GM12878 (cell line): ENCODE measurements around the gene BAG5. TPM values are rescaled to one million over a fixed set of nuclear protein-coding genes. Genes with fewer than 3 reads are reported as not detected.

Experiments used
- CBFB ChIP-seq: IDR thresholded peaks from 2 replicates; pipeline ENCODE4 v1.6.1; 2016; ENCODE audit warnings: antibody characterized with exemption, low read depth
- HSF1 ChIP-seq: fragments of 150-350 bp; IDR thresholded peaks from 2 replicates; pipeline ENCODE4 v1.6.1; 2014; ENCODE audit warnings: mild to moderate bottlenecking, low read depth, low read length
- NKRF ChIP-seq: fragments of 450-650 bp; conservative IDR thresholded peaks from 2 replicates; pipeline ENCODE4 v1.6.1; 2017; ENCODE audit warnings: mild to moderate bottlenecking, moderate library complexity
- SREBF2 ChIP-seq: IDR thresholded peaks from 2 replicates; pipeline ENCODE4 v1.6.1; 2012; ENCODE audit warnings: mild to moderate bottlenecking, low read length
- USF1 ChIP-seq: IDR thresholded peaks from 2 replicates; pipeline ENCODE4 v1.6.1; 2011; ENCODE audit warnings: borderline replicate concordance, low read depth, mild to moderate bottlenecking, moderate library complexity, mixed read lengths, low read length; ENCODE audit not compliant: insufficient read depth; ENCODE audit errors: extremely low read length
- polyA plus RNA-seq, 11 experiments: library from polyadenylated mRNA; depleted of rRNA in 4 of 11; unstranded in 6 of 11; stranded (reverse) in 5 of 11; fragments of >200 nt; fragmentation: Nextera tagmentation in 4 of 11; fragmentation: Illumina TruSeq in 1 of 11; extraction: Ambion mirVana in 4 of 11; extraction: Trizol in 1 of 11; gene quantifications; 1 replicate in 1 of 11; 2 replicates in 10 of 11; pipeline versions ENCODE4 v1.2.1 to v1.2.3, GENCODE V29; 2011 to 2016; ENCODE audit warnings: inconsistent platforms in 2 of 11, missing spikeins in 2 of 11, low read depth in 1 of 11
- total RNA-seq, 4 experiments: library from RNA; depleted of rRNA in 3 of 4; stranded (reverse); fragments of >200 nt in 3 of 4; fragmentation: Illumina TruSeq in 1 of 4; extraction: Trizol in 1 of 4; gene quantifications; 2 replicates each; pipeline versions ENCODE4 v1.2.1 to v1.2.3, GENCODE V29; 2013 to 2021

The BAG5 gene
- total and polyA plus RNA-seq, 10 of the 15 experiments (the other 5 are each of a cell fraction or from before 2014, with no cell fraction given), result 9.9 to 30.5 (median 20.1) TPM

- TF ChIP-seq NKRF, result no peak
- TF ChIP-seq SREBF2, result no peak
- TF ChIP-seq USF1, result no peak
- no peak for TF ChIP-seq CBFB
- no peak for TF ChIP-seq HSF1
- TF ChIP-seq, all 136 proteins: peak for 0
These were observed 13.8 kb downstream of the BAG5 start (continued) for GRCh38 chr14:103548463-103549351.
